GM10266 (cell line): Measurements from ENCODE around the gene ICAM3.

Experiments
- DNase-seq: peaks from one replicate; pipeline ENCODE4 v3.0.0; 2012; ENCODE audit errors: extremely low spot score
- TF ChIP-seq, protein P1 (sequence below): IDR thresholded peaks from 2 replicates; pipeline ENCODE4 v1.5.1; 2012; ENCODE audit warnings: mild to moderate bottlenecking, low read depth; ENCODE audit not compliant: control insufficient read depth, insufficient read depth; ENCODE audit errors: missing control alignments

The ICAM3 gene

GRCh38 chr19:10325732-10326131, 13.7 kb downstream of the ICAM3 start:
- no peak for DNase-seq
- TF ChIP-seq, protein P1, sequence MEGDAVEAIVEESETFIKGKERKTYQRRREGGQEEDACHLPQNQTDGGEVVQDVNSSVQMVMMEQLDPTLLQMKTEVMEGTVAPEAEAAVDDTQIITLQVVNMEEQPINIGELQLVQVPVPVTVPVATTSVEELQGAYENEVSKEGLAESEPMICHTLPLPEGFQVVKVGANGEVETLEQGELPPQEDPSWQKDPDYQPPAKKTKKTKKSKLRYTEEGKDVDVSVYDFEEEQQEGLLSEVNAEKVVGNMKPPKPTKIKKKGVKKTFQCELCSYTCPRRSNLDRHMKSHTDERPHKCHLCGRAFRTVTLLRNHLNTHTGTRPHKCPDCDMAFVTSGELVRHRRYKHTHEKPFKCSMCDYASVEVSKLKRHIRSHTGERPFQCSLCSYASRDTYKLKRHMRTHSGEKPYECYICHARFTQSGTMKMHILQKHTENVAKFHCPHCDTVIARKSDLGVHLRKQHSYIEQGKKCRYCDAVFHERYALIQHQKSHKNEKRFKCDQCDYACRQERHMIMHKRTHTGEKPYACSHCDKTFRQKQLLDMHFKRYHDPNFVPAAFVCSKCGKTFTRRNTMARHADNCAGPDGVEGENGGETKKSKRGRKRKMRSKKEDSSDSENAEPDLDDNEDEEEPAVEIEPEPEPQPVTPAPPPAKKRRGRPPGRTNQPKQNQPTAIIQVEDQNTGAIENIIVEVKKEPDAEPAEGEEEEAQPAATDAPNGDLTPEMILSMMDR, result no peak

DNA sequence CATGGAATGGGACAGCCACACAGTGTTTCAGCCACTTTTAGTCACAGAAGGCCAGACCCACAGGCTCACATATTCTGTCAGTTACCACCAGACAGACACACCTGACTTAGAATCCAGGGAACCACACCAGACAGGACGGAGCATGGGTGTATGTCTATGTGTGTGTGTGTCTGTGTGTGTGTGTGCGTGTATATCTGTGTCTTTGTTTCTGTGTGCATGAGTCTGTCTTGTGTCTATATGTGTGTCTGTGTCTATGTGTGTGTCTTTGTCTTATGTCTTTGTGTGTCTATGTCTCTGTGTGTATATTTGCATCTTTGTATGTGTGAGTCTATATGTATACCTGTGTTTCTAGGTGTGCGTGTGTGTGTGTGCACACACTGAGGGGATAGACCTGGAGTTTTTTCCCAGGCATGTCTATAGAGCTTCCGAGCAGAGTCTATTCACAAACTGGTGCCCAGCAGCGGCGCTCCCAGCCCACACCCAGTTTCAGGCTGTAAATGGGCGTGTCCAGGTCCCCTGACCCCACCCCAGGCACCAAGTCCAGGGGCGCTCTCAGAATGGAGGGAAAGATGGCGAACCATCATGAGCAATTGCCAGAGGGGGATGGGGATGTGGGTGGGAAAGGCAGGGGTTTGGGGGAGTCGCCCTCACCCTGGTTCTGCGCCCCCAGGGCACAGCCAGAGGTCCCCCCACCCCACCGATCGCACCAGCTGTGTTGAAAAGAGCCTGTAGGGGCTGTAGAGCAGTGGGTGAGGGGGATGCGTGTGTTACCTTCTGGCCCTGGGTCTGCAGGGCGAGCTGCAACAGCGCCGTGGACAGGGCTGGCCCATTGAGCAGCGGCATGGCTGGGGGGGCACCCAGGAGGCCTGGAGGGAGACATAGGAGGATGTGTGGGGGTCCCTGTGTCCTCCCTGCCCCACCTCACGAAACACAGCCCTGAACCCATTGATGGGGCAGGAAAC, 17.3 kb downstream of the ICAM3 start:
- TF ChIP-seq, protein P1, result no peak
- DNase-seq, result no peak

GRCh38 chr19:10321417-10321797, 18.0 kb downstream of the ICAM3 start:
- TF ChIP-seq, protein P1, result no peak
- no peak for DNase-seq

- TF ChIP-seq, protein P1, result no peak
- DNase-seq, result no peak
Observed at GRCh38 chr19:10320602-10321416, 18.6 kb downstream of the ICAM3 start.

DNA sequence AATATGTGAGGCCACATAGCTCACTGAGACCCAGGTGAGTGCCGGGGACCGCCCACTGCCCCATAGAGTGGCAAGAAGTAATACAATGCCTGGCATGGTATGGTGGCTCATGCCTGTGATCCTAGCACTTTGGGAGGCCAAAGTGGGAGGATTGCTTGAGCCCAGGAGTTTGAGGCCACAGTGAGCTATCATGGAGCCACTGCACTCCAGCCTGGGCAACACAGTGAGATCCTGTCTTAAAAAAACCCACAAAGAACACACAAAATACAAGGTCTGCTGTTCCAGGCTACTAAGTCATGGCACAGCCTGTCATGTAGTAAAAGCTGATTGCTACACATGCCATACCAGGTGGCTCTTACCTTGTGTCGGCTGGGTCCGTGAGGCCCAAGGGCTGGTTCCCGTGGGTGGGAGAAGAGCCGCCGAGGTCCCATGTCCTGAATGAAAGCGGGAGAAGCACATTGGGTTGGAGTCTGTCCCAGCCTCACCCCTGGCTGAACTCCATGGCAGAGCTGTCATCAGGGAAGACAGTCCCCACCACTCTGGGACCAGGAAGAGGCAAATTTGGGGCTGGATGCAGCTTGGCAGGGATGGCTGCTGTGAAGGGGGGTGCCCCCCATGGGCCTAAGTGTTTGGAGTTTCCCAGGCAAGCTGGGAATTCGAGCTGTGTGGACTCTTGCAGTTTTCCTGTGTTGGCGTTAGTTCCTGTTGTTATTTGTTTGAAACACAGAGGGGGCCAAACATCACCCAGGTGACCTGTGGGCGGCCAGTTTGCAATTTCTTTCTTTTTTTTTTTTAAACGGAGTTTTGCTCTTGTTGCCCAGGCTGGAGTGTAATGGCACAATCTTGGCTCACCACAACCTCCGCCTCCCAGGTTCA, 20.4 kb downstream of the ICAM3 start:
- TF ChIP-seq, protein P1, result no peak
- no peak for DNase-seq

DNA sequence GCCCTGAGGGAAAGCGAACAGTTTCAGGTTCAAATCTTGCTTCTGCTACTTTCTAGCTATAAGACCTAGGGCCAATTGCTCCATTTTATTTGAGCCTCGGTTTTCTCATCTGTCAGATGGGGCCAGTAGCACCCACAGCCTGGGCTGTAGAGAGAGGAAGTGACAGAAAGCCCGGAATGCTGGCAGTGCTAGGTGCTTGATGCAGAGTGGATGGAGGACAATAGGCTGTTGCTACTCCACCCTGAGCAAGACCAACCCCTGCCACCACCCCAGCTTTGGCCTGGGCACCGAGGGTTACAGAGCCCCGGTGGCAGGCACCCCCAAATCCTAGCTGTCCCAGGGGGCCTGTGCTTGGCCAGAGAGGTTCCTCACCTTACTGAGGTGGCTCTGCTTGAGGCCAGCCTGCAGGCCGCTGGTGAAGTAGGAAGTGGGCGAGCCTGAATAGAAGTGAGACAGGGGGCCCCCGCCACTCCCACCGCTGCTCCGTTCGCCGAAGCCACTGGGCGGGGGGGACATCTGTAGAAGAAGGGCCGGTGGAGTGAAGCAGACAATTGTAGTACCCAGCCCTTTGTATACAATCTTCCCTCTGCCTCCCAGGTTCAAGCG, 21.5 kb downstream of the ICAM3 start:
- DNase-seq, result no peak
- TF ChIP-seq, protein P1, result no peak
